ENCODE measurements around the gene TRIM17. TPM values are rescaled to one million over a fixed set of nuclear protein-coding genes. Genes with fewer than 3 reads are reported as not detected.

The TRIM17 gene
- total and polyA plus RNA-seq, 9 of the 15 experiments (the other 6 are each of a cell fraction or from before 2014, with no cell fraction given) = not detected

GRCh38 chr1:228361314-228362140 is 55.1 kb downstream of the TRIM17 start (continued):
- TF ChIP-seq ZNF639 (CRISPR knock-in tag; conservative IDR thresholded peaks at IDR 0.05 in 1 of 2, IDR thresholded peaks at IDR 0.05 in 1 of 2) = no peak
- peak; percentile 39 for TF ChIP-seq POLR2G (IDR thresholded peaks at IDR 0.05; ENCODE audit: low read depth, low read length)
- TF ChIP-seq MAZ (CRISPR knock-in tag; conservative IDR thresholded peaks at IDR 0.05 in 1 of 2, IDR thresholded peaks at IDR 0.05 in 1 of 2) = no peak
- peak in 1 of 2 experiments; percentile 65 for TF ChIP-seq E2F6 (IDR thresholded peaks at IDR 0.05; ENCODE audit: borderline replicate concordance in 1 of 2, extremely low read depth in 1 of 2, insufficient read depth in 1 of 2, insufficient read length in 1 of 2, low read depth in 1 of 2, low read length in 1 of 2, poor library complexity in 1 of 2, severe bottlenecking in 1 of 2)
- 0 out of 2 replicates have a peak, but pooled peaks have one; percentile 22 for TF ChIP-seq MAX (CRISPR knock-in tag; IDR thresholded peaks at IDR 0.05)
- TF ChIP-seq ZNF224 (CRISPR knock-in tag; IDR thresholded peaks at IDR 0.05) = no peak
- no peak for TF ChIP-seq HLTF (IDR thresholded peaks at IDR 0.05)
- no peak for TF ChIP-seq HINFP (tag; conservative IDR thresholded peaks at IDR 0.05; ENCODE audit: low read depth)
- TF ChIP-seq PCBP1 (IDR thresholded peaks at IDR 0.05; ENCODE audit: low read depth, low read length, poor library complexity, severe bottlenecking) = no peak
- no peak for TF ChIP-seq TFAM (CRISPR knock-in tag; conservative IDR thresholded peaks at IDR 0.05)
- TF ChIP-seq RNF219 (CRISPR knock-in tag; IDR thresholded peaks at IDR 0.05) = no peak
- TF ChIP-seq ZNF347 (CRISPR knock-in tag; IDR thresholded peaks at IDR 0.05; ENCODE audit: low read depth) = no peak
- no peak for TF ChIP-seq ILK (tag; IDR thresholded peaks at IDR 0.05; ENCODE audit: borderline replicate concordance, low read depth)

Data from K562 (cell line).